ENCODE data around the gene KANSL1.

GRCh38 chr17:46092991-46093390 lies 100.2 kb downstream of the KANSL1 start:
- TF ChIP-seq SAFB2 (IDR thresholded peaks at IDR 0.05; ENCODE audit: borderline replicate concordance, low read depth, low read length, severe bottlenecking) (no peak), ETV6 (IDR thresholded peaks at IDR 0.05; ENCODE audit: borderline replicate concordance in 1 of 2, low read depth in 2 of 2, low read length in 1 of 2) (no peak), ETV6 (CRISPR knock-in tag; IDR thresholded peaks at IDR 0.05; ENCODE audit: borderline replicate concordance) (no peak)

Data from K562 (cell line).